SK-N-SH (cell line): ENCODE results near the gene XPR1. TPM values are rescaled to one million over a fixed set of nuclear protein-coding genes. Genes with fewer than 3 reads are reported as not detected.
"Not testable (repeated sequence)": the region's sequence is repeated elsewhere in the genome, so short reads cannot be mapped to it uniquely, and the experiment has no call there.

ENCODE experiments used
- CTCF ChIA-PET: fragments of 300-600, 350-600 bp; formaldehyde crosslinking; extraction: SDS; loops from one replicate; lab custom pipeline; 2021; lab: Yijun Ruan, JAX
- POLR2A ChIA-PET: fragments of 350-600 bp; sonication (Branson Sonifier 250); formaldehyde crosslinking; extraction: SDS; loops from one replicate; lab custom pipeline; 2020; ENCODE audit warnings: antibody characterized with exemption, inconsistent platforms; lab: Yijun Ruan, JAX
- DNase-seq: peaks from one replicate; pipeline ENCODE4 v3.0.0; 2012
- H2AFZ ChIP-seq: fragments of 200-600 bp; sonication (generic); 2 replicates; pipeline ENCODE4 v1.8.1; 2016; ENCODE audit warnings: antibody characterized with exemption, mild to moderate bottlenecking, low read depth
- H3F3A ChIP-seq: fragments of 200-600 bp; sonication (generic); replicated peaks from 2 replicates; pipeline ENCODE3; 2016; ENCODE audit warnings: antibody characterized with exemption, mild to moderate bottlenecking; ENCODE audit not compliant: insufficient read depth
- H3K27ac ChIP-seq, 2 experiments: fragments of 200-500 bp in 1 of 2; fragments of 200-600 bp in 1 of 2; sonication (Bioruptor generic) in 1 of 2; sonication (generic), shearing (Covaris generic) in 1 of 2; 2 replicates each; pipeline versions ENCODE4 v1.5.1 to v1.6.1; 2014 to 2016; ENCODE audit warnings: low read depth in 2 of 2, inconsistent platforms in 1 of 2, low read length in 1 of 2, mild to moderate bottlenecking in 1 of 2, mixed read lengths in 1 of 2
- H3K27me3 ChIP-seq: fragments of 200-600 bp; sonication (generic), shearing (Covaris generic); 2 replicates; pipeline ENCODE4 v1.6.1; 2016; ENCODE audit warnings: mixed run types; ENCODE audit not compliant: insufficient read depth
- H3K36me3 ChIP-seq, 2 experiments: fragments of 200-500 bp in 1 of 2; fragments of 200-600 bp in 1 of 2; sonication (Bioruptor generic) in 1 of 2; sonication (generic) in 1 of 2; replicated peaks in 1 of 2; 2 replicates each; pipeline versions ENCODE3 to v1.5.1; 2014 to 2016; ENCODE audit warnings: low read length in 1 of 2, mild to moderate bottlenecking in 1 of 2; ENCODE audit not compliant: insufficient read depth in 2 of 2, control insufficient read depth in 1 of 2
- H3K4me1 ChIP-seq, 2 experiments: fragments of 200-500 bp in 1 of 2; fragments of 200-600 bp in 1 of 2; sonication (Bioruptor generic) in 1 of 2; sonication (generic), shearing (Covaris generic) in 1 of 2; 2 replicates each; pipeline versions ENCODE4 v1.5.1 to v1.6.1; 2014 to 2016; ENCODE audit warnings: low read depth in 1 of 2, low read length in 1 of 2, mixed run types in 1 of 2; ENCODE audit not compliant: insufficient read depth in 2 of 2, control insufficient read depth in 1 of 2
- H3K4me2 ChIP-seq: fragments of 200-600 bp; sonication (generic), shearing (Covaris generic); 2 replicates; pipeline ENCODE4 v1.6.1; 2017; ENCODE audit warnings: mixed run types
- H3K4me3 ChIP-seq, 2 experiments: fragments of 200-500 bp in 1 of 2; fragments of 200-600 bp in 1 of 2; sonication (Bioruptor generic) in 1 of 2; sonication (generic), shearing (Covaris generic) in 1 of 2; 2 replicates each; pipeline versions ENCODE4 v1.5.1 to v1.8.1; 2014 to 2016; ENCODE audit warnings: low read depth in 2 of 2, inconsistent platforms in 1 of 2, low read length in 1 of 2, mild to moderate bottlenecking in 1 of 2, mixed read lengths in 1 of 2, moderate library complexity in 1 of 2
- H3K79me2 ChIP-seq: fragments of 200-600 bp; sonication (generic); 2 replicates; pipeline ENCODE4 v1.8.1; 2017; ENCODE audit warnings: mild to moderate bottlenecking; ENCODE audit not compliant: insufficient read depth
- H3K9ac ChIP-seq: fragments of 200-600 bp; sonication (generic); 2 replicates; pipeline ENCODE4 v1.6.1; 2017; ENCODE audit warnings: mixed run types
- H3K9me2 ChIP-seq: fragments of 200-600 bp; sonication (generic); 2 replicates; pipeline ENCODE4 v1.6.1; 2017; ENCODE audit warnings: mixed run types
- H3K9me3 ChIP-seq: fragments of 200-600 bp; sonication (generic); 2 replicates; pipeline ENCODE4 v1.6.1; 2017; ENCODE audit warnings: mixed run types, mild to moderate bottlenecking, moderate library complexity
- H4K20me1 ChIP-seq: fragments of 200-600 bp; sonication (generic); 2 replicates; pipeline ENCODE4 v1.6.1; 2017; ENCODE audit warnings: mild to moderate bottlenecking, mixed run types; ENCODE audit not compliant: insufficient read depth
- FOSL2 ChIP-seq: IDR thresholded peaks from 2 replicates; pipeline ENCODE4 v1.4.0; 2012; ENCODE audit warnings: low read depth, mild to moderate bottlenecking, moderate library complexity, borderline replicate concordance
- JUND ChIP-seq: IDR thresholded peaks from 2 replicates; pipeline ENCODE4 v1.4.0; 2012
- MAX ChIP-seq: IDR thresholded peaks from 2 replicates; pipeline ENCODE4 v1.4.0; 2012; ENCODE audit warnings: low read depth
- MEF2A ChIP-seq: IDR thresholded peaks from 2 replicates; pipeline ENCODE4 v1.4.0; 2012; ENCODE audit warnings: low read depth, borderline replicate concordance
- NFIC ChIP-seq: IDR thresholded peaks from 2 replicates; pipeline ENCODE4 v1.4.0; 2012; ENCODE audit warnings: borderline replicate concordance
- RXRA ChIP-seq: IDR thresholded peaks from 2 replicates; pipeline ENCODE4 v1.4.0; 2012; ENCODE audit warnings: low read depth, mild to moderate bottlenecking, borderline replicate concordance
- TCF12 ChIP-seq: IDR thresholded peaks from 2 replicates; pipeline ENCODE4 v1.4.0; 2012
- WGBS: methylation state at CpG from one replicate; pipeline ENCODE4 v1.1.6; 2017; ENCODE audit warnings: low lambda C conversion rate; 5-methylcytosine and 5-hydroxymethylcytosine counted together
- polyA plus RNA-seq, 3 experiments: library from polyadenylated mRNA; depleted of rRNA; stranded (reverse); fragments of >200 nt; gene quantifications; 2 replicates each; pipeline ENCODE4 v1.2.3, GENCODE V29; 2012

The XPR1 gene
- polyA plus RNA-seq, 1 of the 3 experiments (the other 2 are of a cell fraction) = 7.9 TPM

GRCh38 chr1:180680558-180681144, 48.8 kb downstream of the XPR1 start:
- Histone ChIP-seq H3K9me2 (no peaks in the 10 kb centered on the region), H3K27me3 (no peaks in the 10 kb centered on the region), H3K4me3 (no peak overlapping the region), H3K79me2 (0 out of 2 replicates have a peak, but pooled peaks cover 3% of the 10 kb centered on the region), H3K36me3 (no peaks in the 10 kb centered on the region), H3K4me2 (no peak overlapping the region), H3K27ac (no peak overlapping the region), H2AFZ (no peak overlapping the region), H3K9ac (no peak overlapping the region), H4K20me1 (no peaks in the 10 kb centered on the region), H3K9me3 (no peaks in the 10 kb centered on the region), H3F3A (peaks cover 7% of the 10 kb centered on the region), H3K4me1 (peaks cover 0 to 3% of the 10 kb centered on the region in 2 experiments; a peak in 1 of 4 replicates)
- ChIA-PET POLR2A (no interaction called here), CTCF (no interaction called here)
- WGBS = 75% methylated on average over 7 of the region's 7 CpGs
- TF ChIP-seq FOSL2 = peak; percentile 28; the same call in 1 of the 2 replicates
- peak; percentile 45; the same call in 1 of the 2 replicates for TF ChIP-seq MEF2A
- peak; percentile 34; the same call in 1 of the 2 replicates for TF ChIP-seq NFIC
- TF ChIP-seq MAX = no peak
- TF ChIP-seq TCF12 = peak; percentile 37; the same call in 1 of the 2 replicates
- no peak for DNase-seq

DNA sequence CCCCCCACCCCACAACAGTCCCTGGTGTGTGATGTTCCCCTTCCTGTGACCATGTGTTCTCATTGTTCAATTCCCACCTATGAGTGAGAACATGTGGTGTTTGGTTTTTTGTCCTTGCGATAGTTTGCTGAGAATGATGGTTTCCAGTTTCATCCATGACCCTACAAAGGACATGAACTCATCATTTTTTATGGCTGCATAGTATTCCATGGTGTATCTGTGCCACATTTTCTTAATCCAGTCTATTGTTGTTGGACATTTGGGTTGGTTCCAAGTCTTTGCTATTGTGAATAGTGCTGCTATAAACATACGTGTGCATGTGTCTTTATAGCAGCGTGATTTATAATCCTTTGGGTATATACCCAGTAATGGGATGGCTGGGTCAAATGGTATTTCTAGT, 51.3 kb downstream of the XPR1 start:
- H4K20me1 ChIP-seq, H3K27me3 ChIP-seq, H3K9me2 ChIP-seq, H3K4me3 ChIP-seq, H3K9ac ChIP-seq, H2AFZ ChIP-seq, H3K27ac ChIP-seq, H3K4me2 ChIP-seq, H3K4me1 ChIP-seq, CTCF ChIA-PET, POLR2A ChIA-PET, H3K79me2 ChIP-seq, H3K36me3 ChIP-seq, H3F3A ChIP-seq, DNase-seq, H3K9me3 ChIP-seq: not testable (repeated sequence)
- 88% methylated on average over 3 of the region's 3 CpGs for WGBS

DNA sequence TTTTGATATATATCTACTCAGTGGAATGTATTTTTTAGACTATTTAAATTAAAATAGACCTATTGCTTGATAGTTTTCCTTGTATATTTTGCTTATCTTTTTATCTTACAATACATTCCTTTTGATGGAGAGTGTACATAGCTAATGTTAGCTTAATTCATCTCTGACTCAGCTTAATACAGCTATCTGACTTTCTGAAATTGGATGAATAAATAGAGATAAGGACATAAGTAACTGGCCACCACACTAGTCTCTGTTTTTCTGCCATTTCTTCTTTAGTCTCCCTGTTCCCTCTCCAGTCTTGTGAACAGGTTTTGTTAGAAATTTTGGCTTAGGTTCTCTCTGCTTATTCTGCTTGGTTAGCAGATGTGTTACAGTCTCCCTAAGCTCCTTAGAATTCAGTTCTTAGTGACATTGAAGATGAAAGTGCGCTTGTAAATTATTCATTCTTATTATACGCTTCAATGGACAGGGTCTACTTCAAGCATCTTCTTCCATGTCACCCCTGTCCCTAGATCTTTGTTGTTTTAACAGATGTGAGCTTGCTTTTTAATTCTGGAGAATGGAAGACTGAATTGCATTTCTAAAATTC, 59.6 kb downstream of the XPR1 start:
- TF ChIP-seq RXRA = no peak
- TF ChIP-seq JUND = 0 out of 2 replicates have a peak, but pooled peaks have one; percentile 10
- TF ChIP-seq, all 33 proteins: peak for 1
- Histone ChIP-seq H3K36me3 (no peaks in the 10 kb centered on the region), H3K79me2 (peaks cover 17% of the 10 kb centered on the region), H3K27ac (no peak overlapping the region; a peak in 1 of 4 replicates), H3K9ac (no peak overlapping the region), H3K9me3 (no peaks in the 10 kb centered on the region), H3F3A (peaks cover 14% of the 10 kb centered on the region), H3K4me1 (peaks cover 7 to 11% of the 10 kb centered on the region in 2 experiments; a peak in 2 of 4 replicates), H3K4me3 (no peak overlapping the region), H3K27me3 (no peaks in the 10 kb centered on the region), H3K4me2 (no peak overlapping the region), H3K9me2 (no peaks in the 10 kb centered on the region), H4K20me1 (no peaks in the 10 kb centered on the region), H2AFZ (no peak overlapping the region)
- no peak for DNase-seq
- 72% methylated on average over 2 of the region's 2 CpGs for WGBS
- POLR2A ChIA-PET = no interaction called here
- CTCF ChIA-PET = interaction anchor here (1.1 to 1.5 kb wide), 3 partner anchors 14 to 475 kb away, joined by 3 read pairs; no protein-coding TSS in a partner anchor
